ENCODE measurements around the gene BCAS3. TPM values are rescaled to one million over a fixed set of nuclear protein-coding genes. Genes with fewer than 3 reads are reported as not detected.

The BCAS3 gene
- total RNA-seq, 1 experiment from 2014 or later, result 26.3 TPM

DNA sequence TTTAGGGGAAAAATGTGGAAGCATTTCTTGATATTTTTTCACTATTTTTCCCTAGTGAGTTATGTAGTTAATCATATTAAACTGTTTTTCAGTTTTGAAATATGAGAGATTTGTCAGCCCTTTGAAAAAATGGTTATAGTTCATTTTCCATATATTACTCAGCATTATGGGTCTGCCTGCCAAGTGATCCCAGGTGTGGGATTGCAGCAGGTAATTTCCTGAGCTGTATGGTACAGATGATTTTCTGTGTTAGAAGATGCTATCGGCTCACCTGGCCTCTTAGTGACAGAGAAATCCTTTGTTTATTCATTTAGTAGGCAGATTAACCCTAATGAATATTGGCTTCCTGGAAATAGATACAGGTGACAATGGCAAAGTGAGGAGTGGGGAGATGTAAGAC lies 446.9 kb downstream of the BCAS3 start:
- no peaks in the 10 kb centered on the region for H3K9me3 ChIP-seq (ENCODE audit: control insufficient read depth in 1 of 2, insufficient read depth in 1 of 2, low read depth in 1 of 2, low read length in 2 of 2)
- BruUV-seq (replicated peaks), result no TSS peak
- H3K4me2 ChIP-seq (ENCODE audit: low read length), result no peak overlapping the region
- ChIA-PET CTCF (no interaction called here), RAD21 (ENCODE audit: low non-redundant PET in 1 of 2, low total read pairs in 2 of 2, uncharacterized antibody in 2 of 2, unreplicated experiment in 2 of 2) (no interaction called here), POLR2A (no interaction called here)
- TF ChIP-seq YY1 (IDR thresholded peaks at IDR 0.05; ENCODE audit: extremely low read depth, insufficient replicate concordance, low read depth, low read length) (no peak), ATF3 (IDR thresholded peaks at IDR 0.05) (no peak), SIN3A (IDR thresholded peaks at IDR 0.05; ENCODE audit: low read depth) (no peak), TCF7L2 (IDR thresholded peaks at IDR 0.05; ENCODE audit: borderline replicate concordance, extremely low read depth, insufficient read depth, insufficient read length) (no peak), ZFX (IDR thresholded peaks at IDR 0.05) (no peak), CTCF (IDR thresholded peaks at IDR 0.05 in 2 of 3, conservative IDR thresholded peaks at IDR 0.05 in 1 of 3; ENCODE audit: borderline replicate concordance in 1 of 3, insufficient read depth in 1 of 3, low read depth in 2 of 3, low read length in 2 of 3) (no peak), ELF1 (IDR thresholded peaks at IDR 0.05; ENCODE audit: borderline replicate concordance, low read depth) (no peak), MAX (IDR thresholded peaks at IDR 0.05) (no peak), CBX3 (IDR thresholded peaks at IDR 0.05; ENCODE audit: low read depth) (no peak), POLR2AphosphoS5 (IDR thresholded peaks at IDR 0.05; ENCODE audit: low read depth, low read length) (no peak), FOSL1 (IDR thresholded peaks at IDR 0.05; ENCODE audit: low read depth) (no peak), SRF (IDR thresholded peaks at IDR 0.05; ENCODE audit: low read depth) (no peak), EZH2phosphoT487 (IDR thresholded peaks at IDR 0.05; ENCODE audit: borderline replicate concordance) (no peak), ZNF274 (IDR thresholded peaks at IDR 0.05; ENCODE audit: low read depth, low read length) (no peak), POLR2A (IDR thresholded peaks at IDR 0.05; ENCODE audit: borderline replicate concordance, extremely low read depth, insufficient read depth, insufficient read length) (no peak), EZH2 (IDR thresholded peaks at IDR 0.05) (no peak), RAD21 (IDR thresholded peaks at IDR 0.05; ENCODE audit: low read depth) (no peak)
- TF ChIP-seq, protein P1, sequence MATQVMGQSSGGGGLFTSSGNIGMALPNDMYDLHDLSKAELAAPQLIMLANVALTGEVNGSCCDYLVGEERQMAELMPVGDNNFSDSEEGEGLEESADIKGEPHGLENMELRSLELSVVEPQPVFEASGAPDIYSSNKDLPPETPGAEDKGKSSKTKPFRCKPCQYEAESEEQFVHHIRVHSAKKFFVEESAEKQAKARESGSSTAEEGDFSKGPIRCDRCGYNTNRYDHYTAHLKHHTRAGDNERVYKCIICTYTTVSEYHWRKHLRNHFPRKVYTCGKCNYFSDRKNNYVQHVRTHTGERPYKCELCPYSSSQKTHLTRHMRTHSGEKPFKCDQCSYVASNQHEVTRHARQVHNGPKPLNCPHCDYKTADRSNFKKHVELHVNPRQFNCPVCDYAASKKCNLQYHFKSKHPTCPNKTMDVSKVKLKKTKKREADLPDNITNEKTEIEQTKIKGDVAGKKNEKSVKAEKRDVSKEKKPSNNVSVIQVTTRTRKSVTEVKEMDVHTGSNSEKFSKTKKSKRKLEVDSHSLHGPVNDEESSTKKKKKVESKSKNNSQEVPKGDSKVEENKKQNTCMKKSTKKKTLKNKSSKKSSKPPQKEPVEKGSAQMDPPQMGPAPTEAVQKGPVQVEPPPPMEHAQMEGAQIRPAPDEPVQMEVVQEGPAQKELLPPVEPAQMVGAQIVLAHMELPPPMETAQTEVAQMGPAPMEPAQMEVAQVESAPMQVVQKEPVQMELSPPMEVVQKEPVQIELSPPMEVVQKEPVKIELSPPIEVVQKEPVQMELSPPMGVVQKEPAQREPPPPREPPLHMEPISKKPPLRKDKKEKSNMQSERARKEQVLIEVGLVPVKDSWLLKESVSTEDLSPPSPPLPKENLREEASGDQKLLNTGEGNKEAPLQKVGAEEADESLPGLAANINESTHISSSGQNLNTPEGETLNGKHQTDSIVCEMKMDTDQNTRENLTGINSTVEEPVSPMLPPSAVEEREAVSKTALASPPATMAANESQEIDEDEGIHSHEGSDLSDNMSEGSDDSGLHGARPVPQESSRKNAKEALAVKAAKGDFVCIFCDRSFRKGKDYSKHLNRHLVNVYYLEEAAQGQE (IDR thresholded peaks at IDR 0.05; ENCODE audit: low read depth), result no peak
- no peaks in the 10 kb centered on the region for H3K36me3 ChIP-seq (ENCODE audit: control insufficient read depth in 1 of 2, insufficient read depth in 2 of 2, low read length in 2 of 2)
- H3K9me2 ChIP-seq (ENCODE audit: insufficient read depth), result no peaks in the 10 kb centered on the region
- H3K27ac ChIP-seq (ENCODE audit: low read depth, low read length), result no peak overlapping the region
- DNase-seq (ENCODE audit: low read depth, low spot score) (no peak), ATAC-seq (no peak)
- no peaks in the 10 kb centered on the region for H3K79me2 ChIP-seq (ENCODE audit: insufficient read depth, low read length)
- intact Hi-C loops (cut with micrococcal nuclease), result no loop called here
- no peak overlapping the region for H3K9ac ChIP-seq (ENCODE audit: low read length)
- no peaks in the 10 kb centered on the region for H4K20me1 ChIP-seq (ENCODE audit: insufficient read depth)
- H3K4me3 ChIP-seq (replicated peaks in 1 of 2; ENCODE audit: low read depth in 1 of 2, low read length in 2 of 2), result no peak overlapping the region
- no peaks in the 10 kb centered on the region for H3K4me1 ChIP-seq (ENCODE audit: control insufficient read depth in 1 of 2, insufficient read depth in 2 of 2, low read length in 2 of 2)
- H3K27me3 ChIP-seq (ENCODE audit: insufficient read depth, low read length), result no peaks in the 10 kb centered on the region
- H2AFZ ChIP-seq (ENCODE audit: low read depth, low read length, poor library complexity, severe bottlenecking), result no peak overlapping the region

All from HCT116 (cell line).